ENCODE data around the gene MRPL49.
"Not testable (repeated sequence)": the region's sequence is repeated elsewhere in the genome, so short reads cannot be mapped to it uniquely, and the experiment has no call there.

MRPL49 gene

GRCh38 chr11:65117206-65118096 is 4.7 kb upstream of the MRPL49 start, which contains the start of gene ZNHIT2:
Gene ZNHIT2 (minus strand): TSS chr11:65117701. CDS start chr11:65117653, 48 bp downstream.
- DNase-seq (ENCODE audit: low read depth) = peak; percentile 100

- DNase-seq (ENCODE audit: low read depth) = no peak
These were observed 3.9 kb upstream of the MRPL49 start for GRCh38 chr11:65118097-65118837.

DNA sequence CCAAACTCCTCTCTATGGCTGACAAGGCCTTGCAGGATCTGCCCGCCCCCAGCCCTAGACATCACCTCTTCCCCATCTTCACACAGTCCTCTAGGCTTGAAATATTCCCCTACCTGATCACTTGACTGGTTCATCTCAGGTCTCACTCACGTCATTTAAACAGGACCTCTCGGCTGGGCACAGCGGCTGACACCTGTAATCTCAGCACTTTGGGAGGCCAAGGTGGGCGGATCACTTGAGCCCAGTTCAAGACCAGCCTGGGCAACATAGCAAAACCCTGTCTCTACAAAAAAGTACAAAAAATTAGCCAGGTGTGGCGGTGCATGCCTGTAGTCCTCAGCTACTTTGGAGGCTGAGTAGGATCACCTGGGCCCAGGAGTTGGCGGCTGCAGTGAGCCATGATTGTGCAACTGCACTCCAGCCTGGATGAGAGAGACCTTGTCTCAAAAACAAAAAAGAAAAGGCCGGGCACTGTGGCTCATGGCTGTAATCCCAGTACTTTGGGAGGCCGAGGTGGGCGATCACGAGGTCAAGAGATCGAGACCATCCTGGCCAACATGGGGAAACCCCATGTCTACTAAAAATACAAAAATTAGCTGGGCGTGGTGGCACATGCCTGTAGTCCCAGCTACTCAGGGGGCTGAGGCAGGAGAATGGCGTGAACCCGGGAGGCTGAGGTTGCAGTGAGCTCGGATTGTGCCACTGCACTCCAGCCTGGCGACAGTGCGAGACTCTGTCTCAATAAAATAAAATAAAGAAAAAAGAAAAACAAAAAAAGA is 3.0 kb upstream of the MRPL49 start:
- DNase-seq (ENCODE audit: low read depth) = not testable (repeated sequence)

DNA sequence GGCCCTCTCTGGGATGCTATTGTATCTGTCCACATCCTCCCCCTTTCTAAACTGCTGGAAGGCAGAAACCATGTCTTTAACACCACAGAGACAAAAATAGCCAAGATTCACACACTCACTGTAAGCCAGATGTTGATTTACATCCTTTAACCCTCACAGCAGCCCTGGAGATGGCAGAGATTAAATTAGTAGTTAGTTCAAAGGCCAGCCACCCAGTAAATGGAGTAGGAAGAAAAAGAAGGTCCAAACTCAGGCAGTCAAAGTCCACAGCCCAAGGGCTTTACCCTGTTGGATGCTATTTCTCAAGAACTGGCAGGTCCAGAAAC is 2.5 kb upstream of the MRPL49 start:
- DNase-seq (ENCODE audit: low read depth) = no peak

DNA sequence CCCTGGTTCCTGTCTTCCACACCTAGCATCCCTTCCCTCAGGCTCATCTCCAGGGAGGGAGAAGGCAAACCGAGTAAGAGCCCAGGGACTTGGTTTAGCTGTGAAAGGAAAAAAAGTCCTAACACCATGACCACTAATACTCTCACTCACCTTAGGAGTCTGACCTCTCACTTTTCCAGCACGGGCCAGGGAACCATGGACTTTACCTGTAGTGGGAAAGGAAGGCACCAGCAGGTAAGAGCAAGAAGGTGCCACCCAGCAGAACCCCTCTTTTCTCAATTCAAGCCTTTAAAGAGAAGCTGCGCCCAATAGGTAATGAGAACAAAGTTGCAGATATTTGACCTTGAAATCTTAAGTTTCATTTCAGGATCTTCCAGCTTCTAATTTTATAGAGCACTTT is 1.3 kb upstream of the MRPL49 start:
- no peak for DNase-seq (ENCODE audit: low read depth)

- DNase-seq (ENCODE audit: low read depth) = no peak
These were observed 665 bp upstream of the MRPL49 start for GRCh38 chr11:65121447-65121864.

- DNase-seq (ENCODE audit: low read depth) = no peak
These were observed 2.5 kb downstream of the MRPL49 start for GRCh38 chr11:65124480-65125196.

DNA sequence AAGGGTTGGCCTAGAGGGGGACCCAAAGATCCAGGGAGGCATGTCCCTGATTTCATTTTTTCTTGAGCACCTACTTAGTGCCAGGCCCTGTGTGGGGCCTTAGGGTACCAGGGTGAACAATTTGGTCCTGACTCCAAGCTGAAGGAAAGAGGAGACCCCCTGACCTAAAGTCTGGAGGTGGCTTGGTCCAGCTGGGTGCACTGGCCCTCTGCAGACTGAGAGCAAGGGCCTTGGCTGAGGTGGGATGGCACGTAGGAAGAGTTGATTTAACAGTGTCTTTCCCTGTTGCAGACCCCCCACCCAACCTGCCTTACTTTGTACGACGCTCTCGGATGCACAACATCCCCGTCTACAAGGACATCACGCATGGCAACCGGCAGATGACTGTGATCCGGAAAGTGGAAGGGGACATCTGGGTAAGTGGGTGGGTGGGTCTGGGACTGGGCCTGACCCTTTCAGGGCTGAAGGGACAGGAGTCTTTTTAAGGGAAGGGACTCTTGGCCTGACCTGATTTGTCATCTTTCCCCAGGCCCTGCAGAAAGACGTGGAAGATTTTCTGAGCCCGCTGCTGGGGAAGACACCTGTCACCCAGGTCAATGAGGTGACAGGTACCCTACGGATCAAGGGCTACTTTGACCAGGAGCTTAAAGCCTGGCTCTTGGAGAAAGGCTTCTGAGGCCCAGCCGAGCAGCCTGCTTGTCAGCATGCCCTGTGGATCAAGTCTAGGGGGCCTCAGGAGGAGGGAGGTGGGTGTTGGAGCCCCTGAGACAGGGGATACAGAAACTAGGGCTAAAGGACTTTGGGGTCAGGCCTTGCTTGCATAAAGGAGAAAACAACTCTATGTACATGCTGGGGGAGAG is 3.3 kb downstream of the MRPL49 start:
- DNase-seq (ENCODE audit: low read depth) = no peak

GRCh38 chr11:65126624-65127274 is 4.6 kb downstream of the MRPL49 start:
- DNase-seq (ENCODE audit: low read depth) = no peak

GRCh38 chr11:65127473-65128181 is 5.5 kb downstream of the MRPL49 start:
- DNase-seq (ENCODE audit: low read depth) = no peak

DNA sequence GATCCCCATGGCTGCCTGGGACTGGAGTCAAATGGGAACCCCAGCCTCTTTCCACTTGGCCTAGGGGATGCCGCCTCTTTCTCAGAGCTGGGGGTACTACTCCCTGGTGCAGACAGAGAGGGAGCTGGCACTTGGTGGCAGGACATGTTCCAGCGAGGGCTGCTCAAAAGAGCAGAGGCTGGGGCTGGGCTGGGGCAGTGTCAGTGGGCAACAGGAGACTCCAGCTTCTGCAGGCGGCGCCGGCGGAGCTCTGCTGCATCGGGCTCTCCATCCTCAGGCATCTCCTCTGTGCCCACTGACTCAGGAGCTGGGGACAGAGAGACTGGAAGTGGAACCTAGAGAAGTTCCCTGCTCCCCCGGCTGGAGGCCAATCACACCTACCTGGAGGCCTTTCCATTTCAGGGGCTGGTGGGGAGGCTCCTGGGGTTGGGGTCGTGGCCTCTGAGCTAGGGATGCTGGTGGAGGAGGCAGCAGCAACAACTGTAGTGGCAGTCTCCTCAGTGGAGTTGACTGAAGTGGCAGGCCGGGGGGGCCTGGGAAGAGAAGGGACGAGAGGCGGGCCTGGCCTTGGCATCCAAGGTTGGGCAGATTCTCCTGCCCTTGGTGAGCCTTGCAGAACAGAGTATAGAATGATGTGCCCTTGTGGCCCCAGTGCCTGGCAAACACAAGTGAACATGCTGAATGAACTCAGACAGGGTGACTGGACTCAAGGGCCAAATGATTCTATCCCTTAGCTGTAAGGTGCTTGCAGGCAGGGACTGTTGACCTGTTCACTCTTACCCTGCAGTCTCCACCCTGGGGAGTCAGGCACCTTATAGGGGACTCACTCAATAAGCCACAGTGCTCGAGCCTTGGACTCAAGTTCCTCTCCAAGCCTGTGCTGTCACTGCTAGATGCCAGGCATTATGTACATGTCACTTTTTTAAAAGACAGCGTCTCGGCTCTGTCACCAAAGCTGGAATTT is 6.3 kb downstream of the MRPL49 start:
- no peak for DNase-seq (ENCODE audit: low read depth)

DNA sequence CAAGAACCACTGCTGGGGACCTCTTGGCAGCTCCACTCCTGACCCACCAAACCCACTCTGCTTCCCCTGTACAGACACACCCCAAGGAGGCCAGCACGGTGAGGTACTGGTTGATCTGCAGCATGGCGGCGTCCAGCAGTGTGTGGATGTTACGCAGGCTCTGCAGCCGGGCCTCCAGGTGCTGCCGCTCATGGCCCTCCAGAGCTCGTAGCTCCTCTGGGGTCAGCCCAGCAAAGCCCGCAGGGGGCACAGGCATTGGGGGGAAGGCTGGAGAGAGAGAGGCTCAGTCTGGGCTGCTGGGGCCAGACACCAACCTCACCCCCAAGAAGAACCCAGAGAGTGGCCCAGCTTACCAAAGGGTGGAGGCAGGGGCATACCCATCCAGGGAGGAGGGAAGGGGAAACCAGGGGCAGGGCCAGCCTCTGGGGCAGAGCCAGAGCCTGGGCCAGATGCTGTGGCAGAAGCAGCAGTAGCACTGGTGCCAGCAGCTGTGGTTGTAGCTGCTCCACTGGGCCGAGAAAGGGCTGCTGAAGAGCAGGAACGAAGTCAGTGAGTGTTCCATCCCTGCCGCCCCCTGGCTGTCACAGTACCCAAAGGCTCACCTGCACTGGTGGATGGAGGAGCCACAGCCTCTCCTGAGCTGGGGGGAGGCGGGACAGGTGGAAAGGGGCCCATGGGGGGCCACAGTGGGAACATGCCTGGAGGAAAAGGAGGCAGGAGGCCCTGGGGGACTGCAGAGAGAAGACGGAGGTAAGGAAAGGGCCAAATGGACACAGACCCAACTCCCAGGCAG is 7.7 kb downstream of the MRPL49 start:
- DNase-seq (ENCODE audit: low read depth) = no peak

DNA sequence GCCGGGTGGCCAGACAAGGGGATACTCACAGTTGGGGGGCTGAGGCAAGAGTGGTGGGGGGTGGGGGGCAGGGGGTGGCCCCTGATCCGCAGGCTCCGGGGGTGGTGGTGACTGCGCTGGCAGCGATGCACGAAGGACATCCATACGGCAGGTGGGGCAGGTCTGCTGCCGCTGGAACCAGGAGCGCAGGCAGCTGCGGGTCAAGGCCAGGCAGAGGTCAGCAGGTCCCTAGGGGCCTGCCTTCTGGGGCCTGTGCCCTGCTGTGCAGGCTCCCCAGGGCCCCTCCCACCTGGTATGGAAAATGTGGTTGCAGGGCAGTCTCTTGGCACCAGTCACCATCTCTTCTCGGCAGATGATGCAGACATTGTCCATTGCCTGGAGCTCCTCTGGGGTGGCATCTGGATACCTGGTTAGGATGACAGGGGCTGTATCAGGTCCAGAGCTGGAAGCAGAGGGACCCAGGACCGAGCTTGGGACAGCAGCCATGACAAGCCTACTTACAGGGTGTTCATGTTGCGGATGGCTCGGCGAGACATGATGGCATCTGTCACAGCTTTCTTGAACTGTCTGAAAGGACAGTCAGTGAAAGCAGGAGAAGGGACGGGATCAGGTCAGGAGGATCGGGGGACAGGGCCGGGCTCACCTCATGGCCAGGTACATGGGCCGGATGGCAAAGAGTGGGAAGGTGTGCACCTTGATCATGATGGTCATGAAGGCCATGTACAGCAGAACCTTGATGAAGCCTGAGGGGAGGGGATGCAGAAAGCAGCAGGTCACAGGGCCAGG is 8.7 kb downstream of the MRPL49 start:
- no peak for DNase-seq (ENCODE audit: low read depth)

GRCh38 chr11:65131417-65131776 is 9.3 kb downstream of the MRPL49 start:
- no peak for DNase-seq (ENCODE audit: low read depth)

DNA sequence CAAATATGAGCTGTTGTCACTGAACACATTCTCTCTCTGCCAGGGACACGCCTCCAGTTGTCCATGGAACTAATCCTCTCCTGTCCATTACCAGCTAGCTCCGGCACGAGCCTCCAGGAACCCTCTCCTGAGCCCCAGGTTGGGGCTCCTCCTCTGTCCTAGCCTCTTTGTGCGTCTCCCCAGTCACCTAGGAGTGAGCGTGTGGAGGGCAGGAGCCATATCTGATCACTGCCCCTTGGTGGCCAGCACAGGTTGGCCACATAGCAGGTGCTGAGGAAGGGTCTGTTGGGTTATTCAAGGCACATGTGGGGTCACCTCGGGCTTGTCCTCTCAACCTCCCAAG is 9.7 kb downstream of the MRPL49 start:
- DNase-seq (ENCODE audit: low read depth) = no peak

- DNase-seq (ENCODE audit: low read depth) = no peak
These were observed 10.3 kb downstream of the MRPL49 start for GRCh38 chr11:65132238-65132987.

Measured in activated T-cell treated with anti-CD3 and anti-CD28 coated beads for 48 hours (primary cell).